ENCODE results near the gene KLF7.

The KLF7 gene

GRCh38 chr2:207123776-207124391 lies 41.9 kb downstream of the KLF7 start:
- DNase-seq (ENCODE audit: low spot score): no peak

- no peak for DNase-seq (ENCODE audit: low spot score)
Measured at GRCh38 chr2:207123335-207123744, 42.4 kb downstream of the KLF7 start.

GRCh38 chr2:207122651-207123334 lies 43.0 kb downstream of the KLF7 start:
- DNase-seq (ENCODE audit: low spot score): no peak

GRCh38 chr2:207121784-207122183 lies 44.0 kb downstream of the KLF7 start:
- no peak for DNase-seq (ENCODE audit: low spot score)

GRCh38 chr2:207119048-207119447 lies 46.7 kb downstream of the KLF7 start:
- DNase-seq (ENCODE audit: low spot score): no peak

- no peak for DNase-seq (ENCODE audit: low spot score)
Measured at GRCh38 chr2:207117668-207118067, 48.1 kb downstream of the KLF7 start.

GRCh38 chr2:207115715-207116364 lies 49.9 kb downstream of the KLF7 start:
- no peak for DNase-seq (ENCODE audit: low spot score)

GRCh38 chr2:207113414-207113813 lies 52.3 kb downstream of the KLF7 start:
- DNase-seq (ENCODE audit: low spot score): no peak

- DNase-seq (ENCODE audit: low spot score): no peak
Measured at GRCh38 chr2:207112785-207113184, 53.0 kb downstream of the KLF7 start.

- no peak for DNase-seq (ENCODE audit: low spot score)
Measured at GRCh38 chr2:207112383-207112782, 53.4 kb downstream of the KLF7 start.

- no peak for DNase-seq (ENCODE audit: low spot score)
Measured at GRCh38 chr2:207111757-207112156, 54.0 kb downstream of the KLF7 start.

- no peak for DNase-seq (ENCODE audit: low spot score)
Measured at GRCh38 chr2:207110715-207111114, 55.0 kb downstream of the KLF7 start.

- no peak for DNase-seq (ENCODE audit: low spot score)
Measured at GRCh38 chr2:207110310-207110709, 55.4 kb downstream of the KLF7 start.

- no peak for DNase-seq (ENCODE audit: low spot score)
Measured at GRCh38 chr2:207109768-207110167, 56.0 kb downstream of the KLF7 start.

- DNase-seq (ENCODE audit: low spot score): no peak
Measured at GRCh38 chr2:207108440-207108839, 57.3 kb downstream of the KLF7 start.

- no peak for DNase-seq (ENCODE audit: low spot score)
Measured at GRCh38 chr2:207107551-207107950, 58.2 kb downstream of the KLF7 start.

GRCh38 chr2:207107131-207107530 lies 58.6 kb downstream of the KLF7 start:
- DNase-seq (ENCODE audit: low spot score): no peak

GRCh38 chr2:207103132-207103531 lies 62.6 kb downstream of the KLF7 start:
- no peak for DNase-seq (ENCODE audit: low spot score)

- no peak for DNase-seq (ENCODE audit: low spot score)
Measured at GRCh38 chr2:207101984-207102383, 63.8 kb downstream of the KLF7 start.

- DNase-seq (ENCODE audit: low spot score): no peak
Measured at GRCh38 chr2:207097278-207097677, 68.5 kb downstream of the KLF7 start.

- DNase-seq (ENCODE audit: low spot score): no peak
Measured at GRCh38 chr2:207095963-207096362, 69.8 kb downstream of the KLF7 start.

GRCh38 chr2:207093234-207093633 lies 72.5 kb downstream of the KLF7 start:
- DNase-seq (ENCODE audit: low spot score): no peak

GRCh38 chr2:207092818-207093217 lies 72.9 kb downstream of the KLF7 start:
- no peak for DNase-seq (ENCODE audit: low spot score)
